ENCODE data around the gene LDLRAD3. TPM values are rescaled to one million over a fixed set of nuclear protein-coding genes. Genes with fewer than 3 reads are reported as not detected.

The LDLRAD3 gene
- total RNA-seq, 3 donors from 2014 or later (not counting 1 experiment from before 2014, with no cell fraction given), result 1.0 to 1.5 (median 1.2) TPM

GRCh38 chr11:36097219-36097650, 153.4 kb downstream of the LDLRAD3 start:
- intact Hi-C loops (cut with micrococcal nuclease), result no loop called here
- no peaks in the 10 kb centered on the region for H3K4me1 ChIP-seq (ENCODE audit: control insufficient read depth, insufficient read depth, low read length)
- H3K4me3 Mint-ChIP-seq, result no peak overlapping the region
- H3K27me3 Mint-ChIP-seq (ENCODE audit: low read depth in 2 of 2), result peaks cover 32 to 47% of the 10 kb centered on the region in 2 donors
- peaks cover 6% of the 10 kb centered on the region for H3K27me3 ChIP-seq (ENCODE audit: control insufficient read depth, insufficient read depth, low read length)
- no peak overlapping the region for H3K4me3 ChIP-seq (ENCODE audit: low read length)
- ATAC-seq, result no peak
- H3K9me3 ChIP-seq (ENCODE audit: control insufficient read depth, insufficient read depth, low read length), result no peaks in the 10 kb centered on the region
- no peak for DNase-seq
- H3K27ac ChIP-seq (ENCODE audit: low read length), result no peak overlapping the region
- no peaks in the 10 kb centered on the region for H3K36me3 ChIP-seq (ENCODE audit: control insufficient read depth, insufficient read depth, low read length)
- no peaks in the 10 kb centered on the region for H3K4me1 Mint-ChIP-seq
- no peaks in the 10 kb centered on the region for H3K9me3 Mint-ChIP-seq
- WGBS (ENCODE audit: insufficient coverage), result 81% methylated on average over 6 of the region's 6 CpGs
- H3K36me3 Mint-ChIP-seq, result no peaks in the 10 kb centered on the region
- no peak overlapping the region for H3K27ac Mint-ChIP-seq
- no peak for TF ChIP-seq CTCF (IDR thresholded peaks at IDR 0.05)

GRCh38 chr11:36098087-36098486, 154.2 kb downstream of the LDLRAD3 start:
- intact Hi-C loops (cut with micrococcal nuclease), result no loop called here
- H3K9me3 Mint-ChIP-seq, result no peaks in the 10 kb centered on the region
- H3K4me3 Mint-ChIP-seq, result no peak overlapping the region
- DNase-seq, result no peak
- TF ChIP-seq CTCF (IDR thresholded peaks at IDR 0.05), result no peak
- no peak overlapping the region for H3K27ac ChIP-seq (ENCODE audit: low read length)
- no peaks in the 10 kb centered on the region for H3K4me1 ChIP-seq (ENCODE audit: control insufficient read depth, insufficient read depth, low read length)
- no peaks in the 10 kb centered on the region for H3K9me3 ChIP-seq (ENCODE audit: control insufficient read depth, insufficient read depth, low read length)
- WGBS (ENCODE audit: insufficient coverage), result 94% methylated on average over 6 of the region's 6 CpGs
- no peaks in the 10 kb centered on the region for H3K4me1 Mint-ChIP-seq
- H3K27me3 Mint-ChIP-seq (ENCODE audit: low read depth in 2 of 2), result peaks cover 24 to 39% of the 10 kb centered on the region in 2 donors
- ATAC-seq, result no peak
- H3K4me3 ChIP-seq (ENCODE audit: low read length), result no peak overlapping the region
- no peaks in the 10 kb centered on the region for H3K36me3 Mint-ChIP-seq
- H3K36me3 ChIP-seq (ENCODE audit: control insufficient read depth, insufficient read depth, low read length), result no peaks in the 10 kb centered on the region
- no peak overlapping the region for H3K27ac Mint-ChIP-seq
- peaks cover 4% of the 10 kb centered on the region for H3K27me3 ChIP-seq (ENCODE audit: control insufficient read depth, insufficient read depth, low read length)

GRCh38 chr11:36098853-36099375, 155.1 kb downstream of the LDLRAD3 start:
- DNase-seq, result no peak
- Mint-ChIP-seq H3K9me3 (no peaks in the 10 kb centered on the region), H3K36me3 (no peaks in the 10 kb centered on the region), H3K27me3 (ENCODE audit: low read depth in 2 of 2) (peaks cover 18 to 31% of the 10 kb centered on the region in 2 donors), H3K27ac (no peak overlapping the region), H3K4me1 (no peaks in the 10 kb centered on the region), H3K4me3 (no peak overlapping the region)
- ATAC-seq, result no peak
- intact Hi-C loops (cut with micrococcal nuclease), result no loop called here
- Histone ChIP-seq H3K36me3 (ENCODE audit: control insufficient read depth, insufficient read depth, low read length) (no peaks in the 10 kb centered on the region), H3K27me3 (ENCODE audit: control insufficient read depth, insufficient read depth, low read length) (no peaks in the 10 kb centered on the region), H3K4me3 (ENCODE audit: low read length) (no peak overlapping the region), H3K4me1 (ENCODE audit: control insufficient read depth, insufficient read depth, low read length) (no peaks in the 10 kb centered on the region), H3K9me3 (ENCODE audit: control insufficient read depth, insufficient read depth, low read length) (no peaks in the 10 kb centered on the region), H3K27ac (ENCODE audit: low read length) (no peak overlapping the region)
- WGBS (ENCODE audit: insufficient coverage), result 75% methylated on average over 2 of the region's 2 CpGs
- no peak for TF ChIP-seq CTCF (IDR thresholded peaks at IDR 0.05)

- Mint-ChIP-seq H3K4me1 (no peaks in the 10 kb centered on the region), H3K27me3 (ENCODE audit: low read depth in 2 of 2) (peaks cover 12 to 30% of the 10 kb centered on the region in 2 donors), H3K36me3 (no peaks in the 10 kb centered on the region), H3K4me3 (no peak overlapping the region), H3K27ac (no peak overlapping the region), H3K9me3 (no peaks in the 10 kb centered on the region)
- no peak for TF ChIP-seq CTCF (IDR thresholded peaks at IDR 0.05)
- no peak for ATAC-seq
- H3K36me3 ChIP-seq (ENCODE audit: control insufficient read depth, insufficient read depth, low read length), result no peaks in the 10 kb centered on the region
- no peaks in the 10 kb centered on the region for H3K27me3 ChIP-seq (ENCODE audit: control insufficient read depth, insufficient read depth, low read length)
- no peak for DNase-seq
- H3K4me3 ChIP-seq (ENCODE audit: low read length), result no peak overlapping the region
- H3K4me1 ChIP-seq (ENCODE audit: control insufficient read depth, insufficient read depth, low read length), result no peaks in the 10 kb centered on the region
- H3K9me3 ChIP-seq (ENCODE audit: control insufficient read depth, insufficient read depth, low read length), result no peaks in the 10 kb centered on the region
- 86% methylated on average over 3 of the region's 4 CpGs for WGBS (ENCODE audit: insufficient coverage)
- H3K27ac ChIP-seq (ENCODE audit: low read length), result no peak overlapping the region
- intact Hi-C loops (cut with micrococcal nuclease), result no loop called here
Observed at GRCh38 chr11:36101466-36101865, 157.6 kb downstream of the LDLRAD3 start.

Measured in natural killer cell (primary cell).